Astrocyte (in vitro differentiated cells and primary cell): ENCODE data around the gene MEGF10.

Source experiments
- EZH2 ChIP-seq: IDR thresholded peaks from 2 replicates; pipeline ENCODE4 v1.6.1; 2012; ENCODE audit warnings: mild to moderate bottlenecking, low read length, inconsistent platforms; ENCODE audit not compliant: insufficient read depth
- TF ChIP-seq, protein P1 (sequence below): IDR thresholded peaks from 2 replicates; pipeline ENCODE4 v1.5.1; 2011; ENCODE audit warnings: low read depth, mild to moderate bottlenecking, inconsistent platforms, low read length, moderate library complexity; ENCODE audit not compliant: insufficient read depth

DNA sequence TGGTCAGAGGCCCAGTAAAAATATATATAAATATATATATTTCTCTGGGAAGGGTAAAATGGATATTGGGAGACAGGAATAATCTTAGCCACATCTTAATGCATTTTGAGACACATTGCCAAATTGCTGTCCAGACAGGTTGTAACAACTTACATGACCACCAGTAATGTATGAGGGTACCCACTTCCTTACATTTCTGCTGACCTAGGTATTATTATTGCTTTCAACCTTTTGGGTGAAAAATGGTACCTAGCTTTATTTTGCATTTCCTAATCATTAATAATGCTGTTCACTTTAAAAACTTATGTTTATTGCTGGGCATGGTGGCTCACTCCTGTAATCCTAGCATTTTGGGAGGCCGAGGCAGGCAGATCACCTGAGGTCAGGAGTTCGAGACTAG, 61.5 kb downstream of the MEGF10 start:
- TF ChIP-seq, protein P1, sequence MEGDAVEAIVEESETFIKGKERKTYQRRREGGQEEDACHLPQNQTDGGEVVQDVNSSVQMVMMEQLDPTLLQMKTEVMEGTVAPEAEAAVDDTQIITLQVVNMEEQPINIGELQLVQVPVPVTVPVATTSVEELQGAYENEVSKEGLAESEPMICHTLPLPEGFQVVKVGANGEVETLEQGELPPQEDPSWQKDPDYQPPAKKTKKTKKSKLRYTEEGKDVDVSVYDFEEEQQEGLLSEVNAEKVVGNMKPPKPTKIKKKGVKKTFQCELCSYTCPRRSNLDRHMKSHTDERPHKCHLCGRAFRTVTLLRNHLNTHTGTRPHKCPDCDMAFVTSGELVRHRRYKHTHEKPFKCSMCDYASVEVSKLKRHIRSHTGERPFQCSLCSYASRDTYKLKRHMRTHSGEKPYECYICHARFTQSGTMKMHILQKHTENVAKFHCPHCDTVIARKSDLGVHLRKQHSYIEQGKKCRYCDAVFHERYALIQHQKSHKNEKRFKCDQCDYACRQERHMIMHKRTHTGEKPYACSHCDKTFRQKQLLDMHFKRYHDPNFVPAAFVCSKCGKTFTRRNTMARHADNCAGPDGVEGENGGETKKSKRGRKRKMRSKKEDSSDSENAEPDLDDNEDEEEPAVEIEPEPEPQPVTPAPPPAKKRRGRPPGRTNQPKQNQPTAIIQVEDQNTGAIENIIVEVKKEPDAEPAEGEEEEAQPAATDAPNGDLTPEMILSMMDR, result no peak
- TF ChIP-seq EZH2, result no peak
